Trophoblast cell (in vitro differentiated cells and primary cell): ENCODE results near the gene ERLEC1.
"Not testable (repeated sequence)": the region's sequence is repeated elsewhere in the genome, so short reads cannot be mapped to it uniquely, and the experiment has no call there.

Experiments
- DNase-seq, 2 donors: peaks; one replicate each; pipeline ENCODE4 v3.0.0-alpha.2; 2016
- H2AFZ ChIP-seq: 2 replicates; pipeline ENCODE4 v1.6.1; 2013; ENCODE audit warnings: low read length, moderate library complexity, mild to moderate bottlenecking; ENCODE audit not compliant: insufficient read depth, poor library complexity
- H2AK5ac ChIP-seq: 2 replicates; pipeline ENCODE4 v1.6.1; 2013; ENCODE audit warnings: mild to moderate bottlenecking, low read length
- H2BK120ac ChIP-seq: 2 replicates; pipeline ENCODE4 v1.6.1; 2013; ENCODE audit warnings: low read length, mild to moderate bottlenecking, moderate library complexity; ENCODE audit not compliant: insufficient read depth, poor library complexity
- H2BK12ac ChIP-seq: 2 replicates; pipeline ENCODE4 v1.6.1; 2013; ENCODE audit warnings: mild to moderate bottlenecking, low read length, moderate library complexity
- H2BK5ac ChIP-seq: 2 replicates; pipeline ENCODE4 v1.6.1; 2013; ENCODE audit warnings: low read length, low read depth, moderate library complexity, mild to moderate bottlenecking; ENCODE audit not compliant: poor library complexity
- H3K14ac ChIP-seq: 2 replicates; pipeline ENCODE4 v1.6.1; 2013; ENCODE audit warnings: mild to moderate bottlenecking, low read length
- H3K18ac ChIP-seq: 2 replicates; pipeline ENCODE4 v1.6.1; 2013; ENCODE audit warnings: mild to moderate bottlenecking, low read length
- H3K23ac ChIP-seq: 2 replicates; pipeline ENCODE4 v1.6.1; 2013; ENCODE audit warnings: low read length
- H3K27ac ChIP-seq: 2 replicates; pipeline ENCODE4 v1.5.1; 2013; ENCODE audit warnings: low read depth, mild to moderate bottlenecking, inconsistent platforms, low read length, moderate library complexity
- H3K27me3 ChIP-seq: 2 replicates; pipeline ENCODE4 v1.6.1; 2013; ENCODE audit warnings: inconsistent platforms, mild to moderate bottlenecking, low read length, moderate library complexity; ENCODE audit not compliant: insufficient read depth
- H3K36me3 ChIP-seq, 2 experiments: 1 replicate in 1 of 2; 2 replicates in 1 of 2; pipeline ENCODE4 v1.6.1; 2013; ENCODE audit warnings: low read length in 2 of 2, mild to moderate bottlenecking in 2 of 2, moderate library complexity in 1 of 2; ENCODE audit not compliant: insufficient read depth in 2 of 2, control insufficient read depth in 1 of 2
- H3K4ac ChIP-seq: 2 replicates; pipeline ENCODE4 v1.6.1; 2013; ENCODE audit warnings: low read depth, mild to moderate bottlenecking, low read length, moderate library complexity
- H3K4me1 ChIP-seq, 2 experiments: 1 replicate in 1 of 2; 2 replicates in 1 of 2; pipeline ENCODE4 v1.6.1; 2013; ENCODE audit warnings: low read length in 2 of 2, mild to moderate bottlenecking in 2 of 2, moderate library complexity in 1 of 2; ENCODE audit not compliant: insufficient read depth in 2 of 2, control insufficient read depth in 1 of 2
- H3K4me2 ChIP-seq: 2 replicates; pipeline ENCODE4 v1.6.1; 2013; ENCODE audit warnings: inconsistent platforms, mild to moderate bottlenecking, low read length, moderate library complexity
- H3K4me3 ChIP-seq: 2 replicates; pipeline ENCODE4 v1.5.1; 2013; ENCODE audit warnings: mild to moderate bottlenecking, low read depth, low read length, inconsistent platforms
- H3K79me1 ChIP-seq: one replicate; pipeline ENCODE4 v1.6.1; 2013; ENCODE audit warnings: low read length
- H3K79me2 ChIP-seq: 2 replicates; pipeline ENCODE4 v1.6.1; 2013; ENCODE audit warnings: low read length, mild to moderate bottlenecking; ENCODE audit not compliant: control insufficient read depth, insufficient read depth, poor library complexity
- H3K9ac ChIP-seq: 2 replicates; pipeline ENCODE4 v1.6.1; 2013; ENCODE audit warnings: mild to moderate bottlenecking, low read length
- H3K9me3 ChIP-seq: 2 replicates; pipeline ENCODE4 v1.6.1; 2013; ENCODE audit warnings: low read depth, mild to moderate bottlenecking, control low read depth, inconsistent platforms, low read length; ENCODE audit not compliant: insufficient read depth
- H4K12ac ChIP-seq: 2 replicates; pipeline ENCODE4 v1.6.1; 2013; ENCODE audit warnings: low read depth, mild to moderate bottlenecking, low read length, moderate library complexity
- H4K8ac ChIP-seq: 2 replicates; pipeline ENCODE4 v1.6.1; 2013; ENCODE audit warnings: low read depth, mild to moderate bottlenecking, low read length, moderate library complexity
- H4K91ac ChIP-seq: one replicate; pipeline ENCODE4 v1.6.1; 2013; ENCODE audit warnings: low read depth, mild to moderate bottlenecking, low read length, moderate library complexity
- WGBS: extraction: QIAGEN DNeasy Blood & Tissue Kit; methylation state at CpG from one replicate; pipeline ENCODE4 v1.1.7; 2013; ENCODE audit warnings: missing lambda C conversion rate; ENCODE audit not compliant: insufficient read length, insufficient coverage; ENCODE audit errors: extremely low coverage; 5-methylcytosine and 5-hydroxymethylcytosine counted together

The ERLEC1 gene

GRCh38 chr2:53851052-53851757 lies 64.4 kb downstream of the ERLEC1 start:
- no CpG with 5 or more reads among the region's 9 CpGs for WGBS
- not testable (repeated sequence) for H3K4me3 ChIP-seq, H3K79me2 ChIP-seq, H3K4ac ChIP-seq, H3K4me2 ChIP-seq, H3K14ac ChIP-seq, H4K8ac ChIP-seq, H4K12ac ChIP-seq, H3K79me1 ChIP-seq, H3K4me1 ChIP-seq, H4K91ac ChIP-seq, H3K18ac ChIP-seq, H3K27me3 ChIP-seq, H3K27ac ChIP-seq, H3K9me3 ChIP-seq, H2AFZ ChIP-seq, H2BK5ac ChIP-seq, H2BK120ac ChIP-seq, H3K23ac ChIP-seq, H2BK12ac ChIP-seq, H3K9ac ChIP-seq, H2AK5ac ChIP-seq
- peak in 1 of 2 donors; percentile 62 for DNase-seq
- peaks cover 15 to 16% of the 10 kb centered on the region in 2 experiments for H3K36me3 ChIP-seq

- no peak overlapping the region for H3K27ac ChIP-seq
- H2BK120ac ChIP-seq: no peak overlapping the region
- peaks cover 12 to 16% of the 10 kb centered on the region in 2 experiments for H3K36me3 ChIP-seq
- H2BK5ac ChIP-seq: no peak overlapping the region
- H4K91ac ChIP-seq: no peak overlapping the region
- H3K4me2 ChIP-seq: no peak overlapping the region
- H3K4ac ChIP-seq: no peak overlapping the region
- H3K79me2 ChIP-seq: no peaks in the 10 kb centered on the region
- no peak overlapping the region for H2BK12ac ChIP-seq
- no peak overlapping the region for H3K23ac ChIP-seq
- no peak overlapping the region for H2AK5ac ChIP-seq
- no peak for DNase-seq
- H3K9me3 ChIP-seq: no peaks in the 10 kb centered on the region
- H3K27me3 ChIP-seq: no peaks in the 10 kb centered on the region
- H3K79me1 ChIP-seq: no peaks in the 10 kb centered on the region
- no peak overlapping the region for H3K18ac ChIP-seq
- WGBS: 100% methylated on average over 1 of the region's 4 CpGs
- no peak overlapping the region for H3K9ac ChIP-seq
- no peak overlapping the region for H3K14ac ChIP-seq
- no peak overlapping the region for H4K8ac ChIP-seq
- H2AFZ ChIP-seq: no peak overlapping the region
- no peak overlapping the region for H4K12ac ChIP-seq
- no peaks in the 10 kb centered on the region for H3K4me1 ChIP-seq
- no peak overlapping the region for H3K4me3 ChIP-seq
These were observed 65.7 kb downstream of the ERLEC1 start for GRCh38 chr2:53852532-53852931.

- no peak overlapping the region for H3K27ac ChIP-seq
- H3K79me2 ChIP-seq: no peaks in the 10 kb centered on the region
- no peaks in the 10 kb centered on the region for H3K4me1 ChIP-seq
- H2AFZ ChIP-seq: no peak overlapping the region
- no peak overlapping the region for H4K91ac ChIP-seq
- H3K23ac ChIP-seq: no peak overlapping the region
- no peak overlapping the region for H3K18ac ChIP-seq
- H3K4ac ChIP-seq: no peak overlapping the region
- no peaks in the 10 kb centered on the region for H3K27me3 ChIP-seq
- H2BK12ac ChIP-seq: no peak overlapping the region
- no peaks in the 10 kb centered on the region for H3K9me3 ChIP-seq
- no peak for DNase-seq
- WGBS: no CpG with 5 or more reads among the region's 2 CpGs
- H3K4me3 ChIP-seq: no peak overlapping the region
- H2AK5ac ChIP-seq: no peak overlapping the region
- H3K4me2 ChIP-seq: no peak overlapping the region
- no peak overlapping the region for H2BK120ac ChIP-seq
- no peak overlapping the region for H4K12ac ChIP-seq
- no peaks in the 10 kb centered on the region for H3K79me1 ChIP-seq
- H3K14ac ChIP-seq: no peak overlapping the region
- H4K8ac ChIP-seq: no peak overlapping the region
- H3K9ac ChIP-seq: no peak overlapping the region
- peaks cover 13 to 18% of the 10 kb centered on the region in 2 experiments for H3K36me3 ChIP-seq
- no peak overlapping the region for H2BK5ac ChIP-seq
These were observed 67.8 kb downstream of the ERLEC1 start for GRCh38 chr2:53854678-53855077.

- H3K27me3 ChIP-seq: no peaks in the 10 kb centered on the region
- H3K9me3 ChIP-seq: no peaks in the 10 kb centered on the region
- no peaks in the 10 kb centered on the region for H3K79me2 ChIP-seq
- peaks cover 0 to 3% of the 10 kb centered on the region in 2 experiments for H3K4me1 ChIP-seq
- H4K91ac ChIP-seq: no peak overlapping the region
- H2AK5ac ChIP-seq: no peak overlapping the region
- no peak overlapping the region for H2BK120ac ChIP-seq
- no peak overlapping the region for H3K9ac ChIP-seq
- H3K14ac ChIP-seq: no peak overlapping the region
- H3K4me2 ChIP-seq: no peak overlapping the region
- no CpG with 5 or more reads among the region's 2 CpGs for WGBS
- H4K8ac ChIP-seq: no peak overlapping the region
- no peak overlapping the region for H4K12ac ChIP-seq
- H3K36me3 ChIP-seq: peaks cover 17 to 18% of the 10 kb centered on the region in 2 experiments
- H3K18ac ChIP-seq: no peak overlapping the region
- no peak overlapping the region for H2BK12ac ChIP-seq
- DNase-seq: no peak
- no peak overlapping the region for H3K4ac ChIP-seq
- H2AFZ ChIP-seq: no peak overlapping the region
- no peak overlapping the region for H2BK5ac ChIP-seq
- H3K79me1 ChIP-seq: no peaks in the 10 kb centered on the region
- no peak overlapping the region for H3K4me3 ChIP-seq
- no peak overlapping the region for H3K23ac ChIP-seq
- H3K27ac ChIP-seq: no peak overlapping the region
These were observed 69.4 kb downstream of the ERLEC1 start for GRCh38 chr2:53856272-53856671.
